GM18517 (cell line): Measurements from ENCODE around the gene TRIM46.

Experiments used
- ATAC-seq: cut with Tn5 transposase; IDR thresholded peaks from one replicate; pipeline ENCODE4 v1.9.1; 2021; ENCODE audit warnings: mild to moderate bottlenecking, moderate library complexity; ENCODE audit not compliant: unreplicated experiment

TRIM46 gene

DNA sequence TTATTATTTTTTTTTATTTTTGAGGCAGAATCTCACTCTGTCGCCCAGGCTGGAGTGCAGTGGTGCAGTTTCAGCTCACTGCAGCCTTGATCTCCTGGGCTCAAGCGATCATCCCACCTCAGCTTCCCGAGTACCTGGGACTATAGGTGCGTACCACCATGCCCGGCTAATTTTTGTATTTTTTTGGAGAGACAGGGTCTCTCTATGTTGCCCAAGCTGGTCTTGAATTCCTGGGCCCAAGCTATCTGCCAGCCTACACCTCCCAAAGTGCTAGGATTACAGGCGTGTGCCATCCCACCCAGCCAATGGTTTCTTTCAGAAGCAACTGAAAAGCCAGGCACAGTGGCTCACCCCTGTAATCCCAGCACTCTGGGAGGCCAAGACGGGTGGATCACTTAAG, 2.8 kb upstream of the TRIM46 start:
- ATAC-seq: no peak

DNA sequence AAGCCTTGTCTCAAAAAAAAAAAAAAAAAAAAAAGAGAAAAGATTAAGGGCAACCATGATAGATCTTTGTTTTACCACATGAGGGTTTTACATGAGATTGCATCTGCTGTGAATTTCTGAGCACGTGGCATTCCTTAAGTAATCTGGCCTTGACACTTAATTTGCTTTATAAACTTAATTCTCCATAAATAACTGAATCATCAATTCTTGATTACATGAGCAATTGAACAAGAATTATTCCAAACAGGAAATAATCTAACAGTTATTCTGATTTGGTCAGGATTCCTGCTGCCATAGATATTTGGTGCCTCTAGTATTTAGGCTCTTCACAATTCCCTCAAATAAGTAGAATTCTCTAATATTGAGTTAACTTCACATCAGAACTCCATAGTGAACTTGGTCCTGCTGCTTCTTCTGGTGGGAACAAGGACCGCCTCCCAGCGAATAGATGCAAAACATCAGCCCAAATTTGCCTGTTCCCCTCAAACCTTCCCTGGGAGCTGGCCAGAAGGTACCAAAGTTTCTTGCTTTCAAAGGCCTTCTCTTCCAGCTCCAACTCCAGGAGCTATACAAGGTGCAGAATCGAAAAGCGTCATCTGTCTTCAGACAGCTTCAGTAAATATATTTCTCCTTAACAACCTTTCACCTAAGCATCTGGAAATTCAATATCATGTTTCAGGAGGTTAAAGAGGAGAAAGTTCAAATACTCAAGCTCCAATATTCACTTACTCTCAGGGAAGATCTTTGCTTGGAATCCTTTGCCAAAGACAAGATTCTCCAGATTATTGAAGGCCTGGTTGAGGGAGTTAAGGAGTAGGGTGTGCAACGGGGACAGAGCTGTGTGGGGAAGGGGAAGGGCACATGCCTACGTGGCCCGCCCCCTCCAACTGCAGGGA, 1.6 kb upstream of the TRIM46 start:
- peak; percentile 15 for ATAC-seq

DNA sequence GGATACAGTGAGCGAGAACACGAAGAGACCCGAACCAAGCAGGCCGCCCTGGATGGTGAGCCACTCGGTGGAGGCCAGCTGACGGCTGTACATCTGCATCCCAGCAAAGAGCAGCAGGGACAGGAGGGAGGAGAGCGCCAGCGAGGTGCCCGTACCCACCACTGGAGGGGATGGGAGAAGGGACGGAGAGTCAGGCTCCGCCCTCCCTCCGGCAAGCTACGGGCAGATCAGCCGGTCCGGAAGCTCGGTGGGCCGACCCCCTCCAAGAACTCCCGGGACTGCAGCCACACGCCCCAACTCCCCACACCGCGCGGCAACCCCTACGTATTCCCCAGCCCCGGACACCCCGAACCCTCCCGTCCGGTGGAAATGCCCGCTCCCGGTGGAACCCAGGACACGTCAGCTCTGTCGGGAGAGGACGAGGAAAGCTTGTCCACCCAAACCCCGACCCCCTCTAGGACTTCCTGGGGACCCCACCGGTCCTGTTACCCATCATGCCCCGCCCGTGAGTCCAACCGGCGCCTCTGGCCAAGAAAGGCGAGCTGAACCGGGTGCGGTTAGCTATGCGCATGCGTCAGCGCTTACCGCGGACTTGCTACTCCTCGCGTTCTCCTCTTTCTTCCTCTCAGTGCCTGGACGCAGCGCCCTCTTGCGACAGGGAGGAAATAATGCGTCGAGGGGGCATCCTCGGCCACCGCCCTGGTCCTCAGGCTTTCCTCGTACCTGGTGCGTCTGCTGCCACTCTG, 744 bp upstream of the TRIM46 start, which contains the start of gene KRTCAP2:
Gene KRTCAP2, minus strand, starts transcription at position 573 of the 746 bp plus-strand sequence. Its CDS starts 80 bp downstream, at position 493.
- peak; percentile 68 for ATAC-seq

DNA sequence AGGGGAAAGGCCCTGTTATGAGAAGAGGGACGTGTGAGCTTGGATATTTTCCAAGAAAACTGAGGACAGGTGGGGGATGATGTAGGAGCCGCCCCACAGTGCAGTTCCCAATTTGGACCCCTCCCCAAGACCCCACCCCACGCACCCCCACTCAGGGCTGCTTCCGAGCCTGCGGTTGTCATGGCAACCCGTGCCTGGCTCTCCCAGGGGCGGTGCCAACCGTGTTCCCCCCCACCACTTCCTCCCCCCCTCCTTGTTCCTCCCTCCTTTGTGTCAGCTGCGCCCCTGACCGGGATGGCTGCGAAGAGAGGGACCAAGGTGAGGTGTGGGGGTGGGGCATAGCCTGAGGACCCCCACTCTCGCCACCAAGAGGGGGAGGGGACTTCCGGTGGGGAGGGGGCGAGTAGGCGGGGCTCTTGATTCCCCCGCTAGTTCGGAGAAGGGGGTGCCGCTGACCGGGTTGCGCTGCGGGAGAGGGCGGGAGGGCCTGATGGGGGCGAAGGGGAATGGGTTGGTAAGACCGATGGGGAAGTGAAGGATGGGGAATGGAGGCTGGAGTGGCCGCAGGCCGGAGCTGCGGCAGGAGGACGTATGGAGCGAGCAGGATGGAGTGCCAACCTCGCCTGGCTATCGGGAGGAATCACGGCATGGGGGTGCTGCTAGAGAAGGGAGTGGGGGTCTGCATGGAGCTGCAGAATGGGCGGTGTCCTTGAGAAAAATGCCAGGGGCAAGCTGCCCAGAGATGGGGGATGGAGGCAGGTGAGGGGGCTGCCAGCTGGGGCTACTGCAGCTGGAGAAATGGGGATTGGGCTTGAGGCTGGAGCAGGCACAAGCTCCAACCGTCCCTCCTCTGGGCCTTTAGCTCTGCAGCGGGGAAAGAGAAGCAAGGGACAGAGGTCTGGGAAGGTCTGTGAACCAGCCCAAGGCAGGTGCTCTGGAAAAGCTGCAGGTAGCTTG, 953 bp downstream of the TRIM46 start:
- ATAC-seq: no peak

DNA sequence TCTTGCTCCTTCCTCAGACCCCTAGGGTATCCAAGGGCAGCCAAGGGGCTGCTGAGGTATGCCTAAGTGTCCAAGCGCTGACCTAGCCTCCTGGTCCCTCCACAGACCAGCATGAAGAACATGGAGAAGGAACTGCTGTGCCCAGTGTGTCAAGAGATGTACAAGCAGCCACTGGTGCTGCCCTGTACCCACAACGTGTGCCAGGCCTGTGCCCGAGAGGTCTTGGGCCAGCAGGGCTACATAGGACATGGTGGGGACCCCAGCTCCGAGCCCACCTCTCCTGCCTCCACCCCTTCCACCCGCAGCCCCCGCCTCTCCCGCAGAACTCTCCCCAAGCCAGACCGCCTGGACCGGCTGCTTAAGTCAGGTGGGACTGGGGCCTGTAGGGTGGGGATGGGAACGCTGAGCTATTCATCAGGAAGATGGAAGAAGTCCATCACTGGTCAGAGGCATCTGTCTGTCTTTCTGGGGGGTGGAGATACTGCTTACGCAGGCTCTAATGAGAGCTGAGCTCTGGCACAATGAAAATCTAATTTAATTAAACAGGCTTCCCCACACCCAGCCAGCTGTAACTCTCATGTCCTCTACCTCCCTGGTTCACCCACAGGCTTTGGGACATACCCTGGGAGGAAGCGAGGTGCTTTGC, 1.8 kb downstream of the TRIM46 start:
- ATAC-seq: no peak

DNA sequence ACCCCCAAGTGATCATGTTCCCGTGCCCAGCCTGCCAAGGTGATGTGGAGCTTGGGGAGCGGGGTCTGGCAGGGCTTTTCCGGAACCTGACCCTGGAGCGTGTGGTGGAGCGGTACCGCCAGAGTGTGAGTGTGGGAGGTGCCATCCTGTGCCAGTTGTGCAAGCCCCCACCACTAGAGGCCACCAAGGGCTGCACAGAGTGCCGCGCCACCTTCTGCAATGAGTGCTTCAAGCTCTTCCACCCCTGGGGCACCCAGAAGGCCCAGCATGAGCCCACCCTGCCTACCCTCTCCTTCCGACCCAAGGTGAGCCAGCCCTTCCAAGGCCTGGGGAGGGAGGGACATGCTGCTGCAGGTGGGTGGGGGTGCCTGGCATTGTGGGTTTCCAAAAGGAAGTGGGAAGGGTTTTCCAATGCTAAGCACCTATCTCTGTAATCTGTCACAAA, 2.3 kb downstream of the TRIM46 start:
- ATAC-seq: no peak

DNA sequence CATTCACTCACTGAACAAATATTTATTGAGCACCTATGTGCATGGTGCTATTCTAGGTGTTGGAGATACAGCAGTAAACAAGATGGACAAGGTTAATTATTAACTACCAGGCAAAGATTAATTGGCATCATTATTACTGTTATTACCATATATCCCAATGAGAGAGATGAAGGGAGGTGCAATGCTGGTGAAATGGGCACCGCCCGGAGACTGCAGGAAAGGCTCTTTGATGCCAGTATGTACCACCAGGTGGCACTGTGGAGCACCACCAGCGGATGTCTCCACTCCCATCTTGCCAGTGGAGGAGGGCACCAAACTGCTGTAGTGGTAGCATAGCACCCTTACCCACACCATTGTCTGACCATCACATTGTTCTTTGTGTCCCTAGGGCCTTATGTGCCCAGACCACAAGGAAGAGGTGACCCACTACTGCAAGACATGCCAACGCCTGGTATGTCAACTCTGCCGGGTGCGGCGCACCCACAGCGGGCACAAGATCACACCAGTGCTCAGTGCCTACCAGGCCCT, 3.0 kb downstream of the TRIM46 start:
- no peak for ATAC-seq

DNA sequence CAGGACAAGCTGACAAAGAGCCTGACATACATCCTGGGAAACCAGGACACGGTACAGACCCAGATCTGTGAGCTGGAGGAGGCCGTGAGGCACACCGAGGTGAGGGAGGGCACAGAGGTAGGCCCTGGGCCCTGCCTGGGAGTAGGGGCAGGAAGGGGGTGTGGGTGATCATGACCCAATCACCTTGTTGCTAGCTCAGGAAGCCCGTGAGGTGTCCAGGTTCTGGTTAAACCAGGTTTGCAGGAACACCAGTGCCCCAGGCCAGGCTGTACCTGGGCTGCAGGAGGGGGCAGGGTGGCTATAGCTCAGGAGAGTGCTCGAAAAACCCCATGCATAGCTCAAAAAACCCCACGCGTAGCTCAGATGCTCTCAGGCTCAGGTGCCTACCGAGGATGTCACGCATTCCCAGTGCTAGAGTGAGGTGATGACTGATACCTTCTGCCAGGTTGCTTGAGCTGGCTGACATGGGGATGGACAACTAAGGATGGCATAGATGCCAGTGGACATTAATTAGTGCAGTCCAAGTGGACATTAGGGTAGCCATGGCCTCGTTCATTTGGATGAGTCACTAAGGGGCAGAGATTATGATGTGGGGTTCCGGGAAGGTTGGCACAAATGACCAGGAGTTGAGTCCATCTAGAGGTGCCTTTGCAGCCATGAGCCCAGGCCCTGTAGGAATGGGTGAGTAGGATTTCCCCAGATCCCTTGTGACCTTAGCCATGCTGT, 3.7 kb downstream of the TRIM46 start:
- ATAC-seq: no peak

DNA sequence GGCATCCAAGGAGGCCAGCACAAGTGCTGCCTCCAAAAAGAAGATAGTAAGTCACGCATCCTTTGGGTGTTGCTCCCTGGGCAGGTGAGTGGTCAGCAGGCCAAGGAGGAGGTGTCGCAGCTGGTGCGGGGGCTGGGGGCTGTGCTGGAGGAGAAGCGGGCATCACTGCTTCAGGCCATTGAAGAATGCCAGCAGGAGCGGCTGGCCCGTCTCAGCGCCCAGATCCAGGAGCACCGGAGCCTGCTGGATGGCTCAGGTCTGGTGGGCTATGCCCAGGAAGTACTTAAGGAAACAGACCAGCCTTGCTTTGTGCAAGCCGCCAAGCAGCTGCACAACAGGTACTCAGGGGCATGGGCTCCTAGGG, 4.3 kb downstream of the TRIM46 start:
- no peak for ATAC-seq

DNA sequence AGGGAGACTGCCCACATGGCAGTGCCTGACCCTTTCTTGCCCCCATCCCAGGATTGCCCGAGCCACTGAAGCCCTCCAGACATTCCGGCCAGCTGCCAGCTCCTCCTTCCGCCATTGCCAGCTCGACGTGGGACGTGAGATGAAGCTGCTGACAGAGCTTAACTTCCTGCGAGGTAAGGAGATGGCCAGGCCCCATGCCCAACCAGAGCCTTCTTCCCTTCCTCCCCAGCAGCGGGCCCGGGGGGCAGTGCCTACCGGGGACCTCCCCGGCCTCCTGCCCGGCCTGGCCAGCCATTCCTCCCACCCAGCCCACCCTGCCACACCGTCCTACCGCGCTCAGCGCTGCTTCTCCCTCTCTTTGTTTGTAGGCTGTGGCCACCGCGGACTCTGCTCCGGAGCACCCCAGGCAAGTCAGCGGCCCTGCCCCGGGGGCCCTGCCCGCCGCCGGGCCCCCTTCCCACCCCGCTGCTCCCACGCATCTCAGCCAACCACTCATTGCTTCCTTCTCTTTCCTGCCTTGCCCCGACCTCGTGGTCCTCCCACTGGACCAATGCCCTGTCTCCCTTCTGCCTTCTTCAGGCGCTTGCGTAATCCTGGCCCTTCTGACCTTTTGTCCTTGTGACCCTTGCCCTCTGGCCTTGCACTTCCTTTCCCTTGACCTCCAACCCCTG, 4.9 kb downstream of the TRIM46 start:
- ATAC-seq: no peak

DNA sequence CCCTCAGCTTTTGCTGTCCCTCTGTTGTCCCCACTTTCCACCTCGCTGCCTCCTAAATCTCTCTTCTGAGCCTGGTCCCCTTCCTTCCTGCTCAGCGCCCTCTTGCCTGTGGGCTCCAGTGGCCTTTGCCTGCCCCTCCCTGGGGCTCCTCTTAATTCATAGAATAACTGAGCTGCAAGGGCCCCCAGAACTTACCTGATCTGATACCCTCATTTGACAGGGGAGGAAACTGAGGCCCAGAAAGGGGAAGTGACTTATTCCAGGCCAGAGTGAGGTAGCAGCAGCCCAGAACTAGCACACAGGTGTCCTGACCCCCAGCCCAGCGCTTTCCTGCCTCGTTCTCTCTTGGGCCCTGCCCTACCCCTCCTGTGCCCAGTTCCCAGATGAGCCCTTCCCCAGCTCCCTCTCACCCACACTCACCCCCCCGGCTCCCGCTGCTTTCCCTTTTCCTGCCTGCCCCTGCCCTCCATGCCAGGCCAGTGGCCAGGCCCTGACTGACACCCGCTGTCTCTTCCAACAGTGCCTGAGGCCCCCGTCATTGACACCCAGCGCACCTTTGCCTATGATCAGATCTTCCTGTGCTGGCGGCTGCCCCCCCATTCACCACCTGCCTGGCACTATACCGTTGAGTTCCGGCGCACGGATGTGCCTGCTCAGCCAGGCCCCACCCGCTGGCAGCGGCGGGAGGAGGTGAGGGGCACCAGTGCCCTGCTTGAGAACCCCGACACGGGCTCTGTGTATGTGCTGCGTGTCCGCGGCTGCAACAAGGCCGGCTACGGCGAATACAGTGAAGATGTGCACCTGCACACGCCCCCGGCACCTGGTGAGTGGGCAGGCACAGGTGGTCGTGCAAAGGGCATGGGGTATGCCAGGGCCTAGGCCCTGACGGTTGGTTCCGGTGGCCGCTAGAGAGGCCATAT, 5.7 kb downstream of the TRIM46 start:
- no peak for ATAC-seq

DNA sequence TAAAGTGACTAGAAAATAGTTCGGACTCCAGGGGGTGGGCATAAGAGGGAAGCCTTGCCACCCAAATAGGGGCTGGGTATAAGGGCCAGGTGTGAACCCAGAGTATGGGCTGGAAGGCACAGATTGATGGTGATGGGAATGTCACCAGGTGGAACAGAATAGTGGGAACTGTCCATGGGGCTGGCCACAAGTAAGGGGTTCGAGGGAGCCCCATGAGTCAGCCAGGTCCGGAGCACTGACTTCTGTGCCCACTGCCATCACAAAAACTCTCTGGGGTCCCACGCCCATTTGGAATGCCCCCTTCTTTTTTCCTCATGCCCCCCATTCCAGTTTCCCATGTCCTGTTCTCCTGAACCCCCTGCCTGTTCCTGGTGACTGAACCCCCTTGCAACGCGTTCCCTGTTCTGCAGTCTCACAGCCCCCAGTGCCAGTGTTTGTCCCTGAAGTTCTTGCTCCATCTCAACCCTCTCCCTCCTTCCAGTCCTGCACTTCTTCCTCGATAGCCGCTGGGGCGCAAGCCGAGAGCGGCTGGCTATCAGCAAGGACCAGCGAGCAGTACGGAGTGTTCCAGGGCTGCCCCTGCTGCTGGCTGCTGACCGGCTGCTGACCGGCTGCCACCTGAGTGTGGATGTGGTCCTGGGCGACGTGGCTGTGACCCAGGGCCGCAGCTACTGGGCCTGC, 7.9 kb downstream of the TRIM46 start:
- ATAC-seq: no peak

DNA sequence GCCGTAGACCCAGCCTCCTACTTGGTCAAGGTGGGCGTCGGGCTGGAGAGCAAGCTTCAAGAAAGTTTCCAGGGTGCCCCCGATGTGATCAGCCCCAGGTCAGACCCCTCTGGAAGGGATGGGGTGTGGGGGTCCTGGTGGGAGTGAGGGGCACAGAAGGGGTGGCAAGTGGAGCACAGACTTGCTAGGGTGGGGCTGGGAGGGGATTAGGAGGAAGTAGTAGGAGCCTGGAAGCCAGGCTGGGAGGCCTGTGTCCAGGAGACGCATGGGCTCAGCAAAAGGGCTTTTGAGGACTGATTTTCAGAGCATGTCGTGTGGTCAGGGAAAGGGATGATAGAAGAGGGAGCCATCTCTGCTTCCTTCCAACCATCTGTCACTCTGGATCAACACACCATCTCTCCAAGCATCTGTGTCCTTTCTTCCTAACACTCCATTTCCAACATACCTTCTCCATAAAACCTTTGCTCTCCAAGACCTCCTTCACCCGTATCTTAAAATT, 8.5 kb downstream of the TRIM46 start:
- ATAC-seq: no peak

DNA sequence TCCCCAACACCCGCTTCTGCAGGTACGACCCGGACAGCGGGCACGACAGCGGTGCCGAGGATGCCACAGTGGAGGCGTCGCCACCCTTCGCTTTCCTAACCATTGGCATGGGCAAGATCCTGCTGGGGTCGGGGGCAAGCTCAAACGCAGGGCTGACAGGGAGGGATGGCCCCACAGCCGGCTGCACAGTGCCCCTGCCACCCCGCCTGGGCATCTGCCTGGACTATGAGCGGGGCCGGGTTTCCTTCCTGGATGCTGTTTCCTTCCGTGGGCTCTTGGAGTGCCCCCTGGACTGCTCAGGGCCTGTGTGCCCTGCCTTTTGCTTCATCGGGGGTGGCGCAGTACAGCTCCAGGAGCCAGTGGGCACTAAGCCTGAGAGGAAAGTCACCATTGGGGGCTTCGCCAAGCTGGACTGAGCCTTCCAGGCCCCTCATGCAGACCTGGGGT, 10.1 kb downstream of the TRIM46 start:
- no peak for ATAC-seq

DNA sequence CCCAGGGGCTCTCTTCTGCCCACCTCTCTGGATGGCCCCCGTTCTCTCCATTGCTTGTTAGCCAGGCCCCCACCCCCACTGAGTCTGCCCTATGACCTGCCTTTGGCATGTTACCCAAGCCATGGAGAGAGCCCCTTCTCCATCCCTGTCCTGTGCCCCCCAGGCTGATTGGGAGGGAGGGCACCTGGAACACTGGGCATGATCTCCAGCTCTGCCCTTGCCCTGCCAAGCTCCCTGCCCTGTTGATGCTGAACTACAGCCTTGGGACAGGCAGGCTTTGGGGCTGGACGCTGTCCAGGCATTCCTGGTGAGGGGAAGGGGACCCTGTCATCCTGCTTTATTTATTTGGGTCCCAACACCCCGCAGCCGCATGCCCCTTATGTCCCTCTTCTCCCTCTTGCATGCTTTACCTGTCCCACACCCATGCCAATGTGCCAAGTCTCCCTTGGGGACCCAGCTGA, 10.7 kb downstream of the TRIM46 start:
- no peak for ATAC-seq

DNA sequence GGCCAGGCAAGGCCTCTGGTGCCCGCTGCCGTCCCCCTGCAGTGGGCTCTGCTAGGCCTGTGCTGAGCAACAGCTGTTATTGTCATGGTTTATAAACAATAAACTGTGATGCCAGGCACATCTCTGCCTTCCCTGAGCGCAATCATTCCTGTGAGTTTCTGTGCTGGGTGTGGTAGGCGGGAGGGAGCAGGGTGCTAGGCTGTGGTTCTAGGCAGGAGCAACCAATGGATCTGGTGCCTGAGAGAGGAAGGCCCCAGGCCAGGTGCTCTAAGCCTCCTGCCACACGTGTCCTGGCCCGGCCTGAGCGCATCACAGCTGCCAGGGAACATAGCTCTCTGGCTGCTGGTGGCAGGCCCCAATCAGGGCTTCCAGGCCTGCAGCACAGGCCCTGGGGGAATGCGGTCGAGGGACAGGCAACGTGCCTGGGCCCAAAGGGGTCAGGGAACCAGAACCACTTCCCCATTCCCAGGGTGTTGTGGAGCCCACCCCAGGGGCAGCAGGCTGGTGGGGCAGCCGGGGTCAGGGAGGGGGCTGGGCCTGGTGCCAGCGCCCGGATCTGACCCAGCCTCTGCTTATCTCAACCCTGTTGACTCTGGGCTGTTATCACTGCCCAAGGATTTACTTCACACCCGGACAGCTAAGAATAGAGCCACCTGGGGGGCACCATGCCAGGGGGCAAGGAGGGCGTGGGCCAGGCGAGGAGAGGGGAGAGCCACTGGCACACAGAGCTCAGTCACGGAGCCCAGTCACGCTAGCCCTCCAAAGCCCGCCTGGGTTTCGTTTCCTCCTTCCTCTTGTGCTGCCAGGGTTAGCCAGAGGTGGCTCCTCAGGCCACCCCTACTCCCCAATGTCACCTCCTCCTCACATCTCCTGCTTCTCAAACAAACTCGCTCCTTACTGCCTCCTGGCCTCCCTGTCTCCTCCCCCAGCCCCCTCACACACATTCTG, 11.5 kb downstream of the TRIM46 start:
- peak; percentile 83 for ATAC-seq
